Activated CD4-positive, alpha-beta T cell treated with anti-CD3 and anti-CD28 coated beads for 36 hours (primary cell): ENCODE data around the gene COL13A1. TPM values are rescaled to one million over a fixed set of nuclear protein-coding genes. Genes with fewer than 3 reads are reported as not detected.
A peak's percentile ranks its signal among the peaks of the same experiment; 100 is the strongest.

Experiments used
- ATAC-seq: fragments of 200-7000 bp; cut with Tn5 transposase; one replicate; pipeline ENCODE4 v1.10.0; 2021; ENCODE audit warnings: mild to moderate bottlenecking, moderate library complexity
- CTCF ChIA-PET: fragments of 350-600 bp; sonication (Branson Sonifier 250); formaldehyde crosslinking; loops from one replicate; lab custom pipeline; 2021; ENCODE audit warnings: antibody characterized with exemption; lab: Charles Lee
- POLR2A ChIA-PET: fragments of 350-600 bp; sonication (Branson Sonifier 250); formaldehyde crosslinking; loops from one replicate; lab custom pipeline; 2021; ENCODE audit warnings: antibody characterized with exemption, inconsistent platforms; lab: Charles Lee
- DNase-seq: peaks from one replicate; pipeline ENCODE4 v3.0.0-alpha.2; 2020
- H3K27ac Mint-ChIP-seq: one replicate; pipeline ENCODE4 v1.8.0; 2021; ENCODE audit warnings: mixed read lengths
- H3K27me3 Mint-ChIP-seq: one replicate; pipeline ENCODE4 v1.8.0; 2021; ENCODE audit warnings: mixed read lengths
- H3K36me3 Mint-ChIP-seq: one replicate; pipeline ENCODE4 v1.8.0; 2021; ENCODE audit warnings: low read depth, mixed read lengths
- H3K4me1 Mint-ChIP-seq: one replicate; pipeline ENCODE4 v1.8.0; 2021; ENCODE audit warnings: mixed read lengths
- H3K4me3 Mint-ChIP-seq: one replicate; pipeline ENCODE4 v1.8.0; 2021; ENCODE audit warnings: mild to moderate bottlenecking, moderate library complexity, mixed read lengths
- H3K9me3 Mint-ChIP-seq: one replicate; pipeline ENCODE4 v1.8.0; 2021; ENCODE audit warnings: low read depth, mixed read lengths
- intact Hi-C, 2 experiments: fragments of 100-400 bp; cut with DNase I in 1 of 2; cut with micrococcal nuclease in 1 of 2; formaldehyde crosslinking; loops; one replicate each; pipeline versions ENCODE4 v1.14.2 to v1.15.1; 2022 to 2024; cut with DNase I, micrococcal nuclease
- total RNA-seq, 2 experiments: library from RNA; stranded (reverse); gene quantifications; one replicate each; pipeline ENCODE4 v1.2.3, GENCODE V29; 2021

Gene COL13A1
- total RNA-seq, 2 experiments from 2014 or later = not detected

DNA sequence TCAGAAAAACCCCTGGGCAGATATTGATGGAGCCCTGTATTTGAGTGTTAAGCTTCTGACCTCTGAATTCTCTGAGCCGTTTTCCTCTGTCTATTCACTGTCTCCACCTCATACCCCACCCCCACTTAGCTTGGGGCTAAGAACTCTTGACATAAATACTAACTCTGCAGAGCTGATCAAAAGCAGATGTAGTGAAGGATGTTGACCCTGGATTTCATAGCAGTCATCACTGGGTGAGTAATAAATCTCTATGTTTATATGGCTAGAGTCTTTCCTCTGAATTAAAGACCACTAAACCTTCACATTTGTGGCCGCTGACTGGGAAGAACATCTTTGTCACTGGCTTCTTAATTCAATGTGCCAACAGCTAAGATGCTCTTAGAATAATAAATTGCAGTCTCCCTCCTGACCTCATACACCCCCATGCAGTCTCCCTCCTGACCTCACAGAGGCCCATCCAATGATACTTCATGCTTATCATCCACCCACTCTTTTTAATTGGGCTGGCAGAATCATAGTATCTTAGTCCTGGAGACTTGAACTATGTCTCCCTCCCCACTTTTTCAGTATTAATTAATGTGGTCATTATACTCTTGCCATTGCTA, 172.9 kb downstream of the COL13A1 start:
- Mint-ChIP-seq H3K4me3 (no peak overlapping the region), H3K36me3 (no peaks in the 10 kb centered on the region), H3K27ac (no peak overlapping the region), H3K4me1 (no peaks in the 10 kb centered on the region), H3K27me3 (peaks cover 26% of the 10 kb centered on the region), H3K9me3 (peaks cover 4% of the 10 kb centered on the region)
- intact Hi-C loops = no loop called here
- CTCF ChIA-PET = interaction anchor here (6.6 kb wide), 1 partner anchor 16 kb away, joined by 31 read pairs; no protein-coding TSS in a partner anchor
- no peak for ATAC-seq
- no peak for DNase-seq
- POLR2A ChIA-PET = no interaction called here

DNA sequence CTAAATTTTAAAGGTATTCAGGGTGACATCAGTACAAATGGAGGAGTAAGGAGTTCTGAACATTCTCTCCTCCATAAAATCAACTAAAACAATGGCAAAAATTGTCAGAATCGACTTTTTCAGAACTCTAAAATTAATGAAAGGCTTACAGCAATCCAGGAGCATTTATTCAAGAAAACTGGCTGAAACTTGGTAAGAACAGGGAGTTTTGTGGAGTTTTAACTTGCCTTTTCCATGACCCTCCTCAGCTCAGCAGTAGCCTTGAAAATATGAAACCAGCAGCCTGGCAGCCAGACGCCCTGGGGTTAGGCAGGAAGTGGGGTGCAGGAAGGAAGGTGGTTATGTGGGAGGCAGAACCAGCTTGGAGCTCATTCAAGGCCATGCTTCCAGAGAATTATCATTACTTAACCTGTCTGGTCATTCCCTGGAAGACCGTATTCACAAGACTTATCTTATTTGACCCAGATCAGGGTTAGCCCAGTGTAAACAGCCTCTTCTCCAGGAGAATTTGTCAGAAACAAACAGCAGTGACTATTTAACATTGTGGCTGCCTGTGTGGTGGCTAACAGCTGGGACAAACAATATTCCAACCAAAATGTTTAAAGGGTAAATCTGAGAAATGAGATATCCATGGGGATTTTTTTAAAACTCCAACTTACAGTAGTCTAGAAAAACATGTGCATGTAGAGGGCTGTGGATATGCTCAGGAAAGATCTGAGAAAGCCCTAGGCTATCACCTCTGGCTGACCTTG, 175.3 kb downstream of the COL13A1 start:
- Mint-ChIP-seq H3K4me3 (no peak overlapping the region), H3K27me3 (peaks cover 33% of the 10 kb centered on the region), H3K27ac (no peak overlapping the region), H3K36me3 (no peaks in the 10 kb centered on the region), H3K9me3 (peaks cover 20% of the 10 kb centered on the region), H3K4me1 (no peaks in the 10 kb centered on the region)
- CTCF ChIA-PET = interaction anchor here (6.6 kb wide), 1 partner anchor 19 kb away, joined by 31 read pairs; no protein-coding TSS in a partner anchor
- no peak for ATAC-seq
- POLR2A ChIA-PET = no interaction called here
- no peak for DNase-seq
- intact Hi-C loops = no loop called here

DNA sequence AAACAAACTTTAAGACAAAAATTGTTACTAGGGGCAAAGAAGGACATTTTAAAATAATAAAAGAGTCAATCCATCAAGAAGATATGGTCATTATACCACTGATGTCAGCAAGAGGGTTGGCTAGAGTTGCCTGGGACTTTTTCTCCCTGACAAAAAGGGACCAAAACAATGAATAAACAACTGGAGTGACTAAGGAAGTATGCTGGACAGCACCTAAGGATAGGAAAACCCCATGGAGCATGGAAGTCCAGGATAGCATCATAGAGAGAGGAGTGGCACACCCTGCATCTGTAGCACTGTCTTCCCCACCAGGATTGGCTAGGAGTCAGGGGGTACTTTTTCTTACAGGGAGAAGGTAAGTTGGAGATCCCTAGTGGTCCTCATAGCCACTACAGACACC, 177.5 kb downstream of the COL13A1 start:
- no peak for ATAC-seq
- no peaks in the 10 kb centered on the region for H3K36me3 Mint-ChIP-seq

DNA sequence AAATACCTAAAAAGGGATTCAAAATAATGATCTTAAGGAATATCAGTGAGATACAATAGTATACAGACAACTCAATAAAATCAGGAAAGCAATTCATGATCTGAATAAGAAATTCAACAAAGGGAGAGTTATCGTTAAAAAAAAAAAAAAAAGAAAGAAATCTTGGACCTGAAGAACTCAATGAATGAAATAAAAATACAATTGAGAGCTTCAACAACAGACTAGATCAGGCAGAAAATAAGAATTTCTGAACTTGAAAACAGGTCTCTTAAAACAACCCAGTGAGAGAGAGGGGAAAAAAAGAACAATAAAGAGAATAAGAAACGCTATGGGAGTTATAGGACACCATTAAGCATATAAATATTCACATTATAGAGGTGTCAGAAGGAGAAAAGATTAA, 179.0 kb downstream of the COL13A1 start:
- POLR2A ChIA-PET = interaction anchor here (0.6 kb wide), 1 partner anchor 446 kb away, joined by 5 read pairs; no protein-coding TSS in a partner anchor
- CTCF ChIA-PET = interaction anchor here (2.8 kb wide), 1 partner anchor 22 kb away, joined by 12 read pairs; no protein-coding TSS in a partner anchor

More for the DNA sequence above, 177.5 kb downstream of the COL13A1 start:
- H3K4me3 Mint-ChIP-seq = no peak overlapping the region
- no peaks in the 10 kb centered on the region for H3K4me1 Mint-ChIP-seq
- intact Hi-C loops = no loop called here
- H3K27ac Mint-ChIP-seq = no peak overlapping the region
- POLR2A ChIA-PET = no interaction called here
- H3K9me3 Mint-ChIP-seq = peaks cover 21% of the 10 kb centered on the region
- CTCF ChIA-PET = no interaction called here
- no peak for DNase-seq
- H3K27me3 Mint-ChIP-seq = peaks cover 34% of the 10 kb centered on the region

DNA sequence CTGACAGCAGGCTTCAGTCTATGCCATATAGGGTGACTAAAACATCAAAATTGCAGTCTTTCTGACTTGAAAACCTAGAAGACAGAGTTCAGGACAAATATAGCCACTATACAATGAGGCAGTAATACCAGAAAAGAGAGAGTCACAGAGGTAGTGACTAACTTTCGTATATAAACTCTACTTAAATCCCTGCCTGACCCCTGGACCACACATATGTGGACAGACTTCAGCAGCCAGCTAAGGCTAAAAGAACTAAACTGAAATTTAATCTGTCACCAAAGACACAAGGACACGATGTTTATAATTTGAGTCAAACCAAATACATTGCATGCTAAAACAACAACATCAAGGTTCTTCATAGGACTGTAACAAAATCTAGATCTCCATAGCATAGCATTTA, 186.4 kb downstream of the COL13A1 start:
- intact Hi-C loops = no loop called here
- H3K9me3 Mint-ChIP-seq = no peaks in the 10 kb centered on the region
- H3K4me3 Mint-ChIP-seq = no peak overlapping the region
- H3K36me3 Mint-ChIP-seq = no peaks in the 10 kb centered on the region
- CTCF ChIA-PET = no interaction called here
- POLR2A ChIA-PET = no interaction called here
- ATAC-seq = no peak
- no peak overlapping the region for H3K27ac Mint-ChIP-seq
- no peaks in the 10 kb centered on the region for H3K4me1 Mint-ChIP-seq
- no peak for DNase-seq
- H3K27me3 Mint-ChIP-seq = peaks cover 13% of the 10 kb centered on the region

More for the DNA sequence above, 179.0 kb downstream of the COL13A1 start:
- H3K4me1 Mint-ChIP-seq = no peaks in the 10 kb centered on the region
- H3K27ac Mint-ChIP-seq = no peak overlapping the region
- H3K36me3 Mint-ChIP-seq = no peaks in the 10 kb centered on the region
- peaks cover 27% of the 10 kb centered on the region for H3K27me3 Mint-ChIP-seq
- H3K4me3 Mint-ChIP-seq = no peak overlapping the region
- DNase-seq = no peak
- H3K9me3 Mint-ChIP-seq = peaks cover 21% of the 10 kb centered on the region
- no peak for ATAC-seq
- intact Hi-C loops = no loop called here

DNA sequence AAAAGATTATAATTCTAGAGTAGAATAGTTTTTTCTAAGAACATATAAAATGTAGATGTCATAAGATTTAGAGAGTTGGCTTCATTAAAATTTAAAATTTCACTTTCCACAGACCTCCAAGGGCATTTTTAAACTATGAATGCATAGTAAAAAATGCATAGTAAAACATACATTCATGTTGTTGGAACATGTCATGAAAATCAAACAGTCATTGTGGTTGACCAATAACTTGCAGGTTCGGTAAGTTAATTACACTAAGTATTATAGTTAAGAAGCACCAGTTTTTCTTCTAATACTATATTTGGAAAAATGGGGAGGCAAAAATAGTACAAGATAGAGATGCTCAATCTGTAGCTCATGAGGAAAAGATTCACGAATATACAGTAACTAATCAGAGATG, 189.4 kb downstream of the COL13A1 start:
- ATAC-seq (no peak), DNase-seq (no peak)
- Mint-ChIP-seq H3K9me3 (no peaks in the 10 kb centered on the region), H3K4me3 (no peak overlapping the region), H3K27ac (no peak overlapping the region), H3K4me1 (no peaks in the 10 kb centered on the region), H3K36me3 (no peaks in the 10 kb centered on the region), H3K27me3 (peaks cover 10% of the 10 kb centered on the region)
- intact Hi-C loops = no loop called here
- ChIA-PET CTCF (no interaction called here), POLR2A (no interaction called here)

DNA sequence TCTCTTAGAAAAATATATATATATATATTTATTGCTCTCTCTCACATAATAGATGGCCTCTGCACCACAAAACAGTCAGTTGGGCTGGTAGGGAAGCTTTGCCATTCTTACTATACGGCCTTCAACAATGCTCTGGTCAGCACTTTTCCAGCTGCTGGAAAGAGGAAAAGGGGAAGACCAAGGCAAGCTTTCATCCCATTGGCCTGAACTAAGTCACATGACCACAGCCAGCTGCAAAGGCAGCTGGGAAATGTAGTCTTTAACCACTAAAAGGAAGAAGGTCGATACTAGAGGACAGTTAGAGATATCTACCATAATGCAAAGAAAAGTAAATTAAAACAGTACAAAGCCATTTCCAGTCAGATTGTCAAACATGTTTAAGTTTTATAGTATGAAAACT, 192.6 kb downstream of the COL13A1 start:
- no peak overlapping the region for H3K27ac Mint-ChIP-seq
- intact Hi-C loops = no loop called here
- H3K9me3 Mint-ChIP-seq = no peaks in the 10 kb centered on the region
- peak; percentile 55 for ATAC-seq
- H3K36me3 Mint-ChIP-seq = no peaks in the 10 kb centered on the region
- no peaks in the 10 kb centered on the region for H3K4me1 Mint-ChIP-seq
- peaks cover 8% of the 10 kb centered on the region for H3K27me3 Mint-ChIP-seq
- POLR2A ChIA-PET = no interaction called here
- no peak overlapping the region for H3K4me3 Mint-ChIP-seq
- DNase-seq = peak; percentile 28
- CTCF ChIA-PET = interaction anchor here (0.7 to 0.8 kb wide), 2 partner anchors 115 to 332 kb away, joined by 3 to 4 read pairs; no protein-coding TSS in a partner anchor

DNA sequence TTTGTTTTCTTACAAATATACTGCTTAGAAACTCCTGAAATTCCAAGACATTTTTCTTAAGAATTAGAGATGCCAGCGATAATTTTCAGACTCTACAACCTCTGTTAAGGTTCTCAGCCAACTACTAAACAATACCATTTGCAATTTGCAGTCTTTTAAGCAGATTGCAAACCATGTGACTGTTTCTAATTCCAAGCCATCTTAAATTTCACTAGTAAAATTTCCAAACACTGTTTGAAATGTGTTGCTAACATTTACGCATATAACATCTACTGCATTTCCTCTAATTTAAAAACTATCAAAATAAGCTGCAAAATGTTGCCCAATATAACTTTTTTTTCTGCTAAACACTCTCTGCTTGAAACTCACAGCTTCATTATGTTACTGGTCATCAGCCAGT, 194.9 kb downstream of the COL13A1 start:
- Mint-ChIP-seq H3K9me3 (no peaks in the 10 kb centered on the region), H3K4me1 (no peaks in the 10 kb centered on the region), H3K27me3 (peaks cover 10% of the 10 kb centered on the region), H3K27ac (no peak overlapping the region), H3K36me3 (no peaks in the 10 kb centered on the region), H3K4me3 (no peak overlapping the region)
- DNase-seq (no peak), ATAC-seq (no peak)
- ChIA-PET POLR2A (no interaction called here), CTCF (interaction anchor here (0.7 to 2.0 kb wide), 2 partner anchors 38 to 58 kb away, joined by 3 to 5 read pairs; no protein-coding TSS in a partner anchor)
- intact Hi-C loops = no loop called here

DNA sequence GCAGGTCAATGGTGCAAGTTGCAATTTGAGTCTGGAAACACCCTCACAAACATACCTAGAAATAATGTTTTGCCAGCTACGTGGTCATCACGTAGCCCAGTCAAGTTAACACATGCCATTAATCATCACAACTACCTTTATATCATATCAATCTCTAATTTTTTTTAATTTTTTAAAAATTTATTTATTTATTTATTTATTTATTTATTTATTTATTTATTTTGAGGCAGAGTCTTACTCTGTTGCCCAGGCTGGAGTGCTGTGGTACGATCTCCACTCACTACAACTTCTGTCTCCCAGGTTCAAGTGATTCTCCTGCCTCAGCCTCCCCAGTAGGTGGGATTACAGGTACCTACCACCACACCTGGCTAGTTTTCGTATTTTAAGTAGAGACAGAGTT, 198.6 kb downstream of the COL13A1 start:
- ChIA-PET POLR2A (no interaction called here), CTCF (no interaction called here)
- H3K27me3 Mint-ChIP-seq = peaks cover 16% of the 10 kb centered on the region
- no peak overlapping the region for H3K27ac Mint-ChIP-seq
- DNase-seq (no peak), ATAC-seq (no peak)
- intact Hi-C loops = no loop called here
- H3K4me1 Mint-ChIP-seq = no peaks in the 10 kb centered on the region
- H3K4me3 Mint-ChIP-seq = no peak overlapping the region
- H3K9me3 Mint-ChIP-seq = no peaks in the 10 kb centered on the region
- no peaks in the 10 kb centered on the region for H3K36me3 Mint-ChIP-seq

DNA sequence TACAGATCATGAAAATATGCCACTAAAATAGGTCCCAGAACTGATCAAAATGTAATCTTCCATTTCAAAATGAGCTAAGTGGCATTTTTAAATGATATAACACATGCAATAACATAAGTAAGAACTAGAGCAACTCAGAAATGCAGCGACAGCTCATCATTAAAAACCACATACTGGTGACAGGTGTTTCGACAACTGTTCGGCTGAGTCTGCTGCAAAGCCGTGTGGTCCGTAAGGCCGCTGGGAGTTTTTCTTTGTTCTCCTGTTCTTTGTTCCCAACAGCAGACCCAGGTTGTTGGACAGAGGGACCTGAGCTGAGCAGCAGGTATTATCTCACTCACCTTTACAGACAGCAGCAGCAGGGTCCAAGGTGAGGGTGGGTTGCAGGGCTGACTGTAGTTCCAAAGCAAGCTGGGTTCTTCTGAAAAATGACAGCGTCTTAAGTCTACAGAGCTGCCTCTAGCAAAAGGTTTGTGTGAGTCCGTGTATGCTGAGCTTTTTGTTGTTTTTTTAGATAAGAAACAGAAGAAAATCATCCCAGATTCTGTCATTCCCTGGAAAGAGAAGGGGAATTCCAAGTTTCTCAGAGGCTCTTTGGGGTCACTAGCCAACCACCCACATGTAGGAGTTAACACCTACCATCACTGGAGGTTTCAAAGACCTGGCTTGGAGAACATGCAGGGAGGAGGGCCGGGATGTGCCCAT, 205.6 kb downstream of the COL13A1 start:
- no peaks in the 10 kb centered on the region for H3K4me1 Mint-ChIP-seq
- H3K36me3 Mint-ChIP-seq = no peaks in the 10 kb centered on the region
- no peak for DNase-seq
- no peak overlapping the region for H3K4me3 Mint-ChIP-seq
- intact Hi-C loops = no loop called here
- peaks cover 30% of the 10 kb centered on the region for H3K27me3 Mint-ChIP-seq
- ChIA-PET CTCF (no interaction called here), POLR2A (no interaction called here)
- H3K27ac Mint-ChIP-seq = no peak overlapping the region
- ATAC-seq = no peak
- H3K9me3 Mint-ChIP-seq = no peaks in the 10 kb centered on the region
